Subcutaneous abdominal adipose tissue (tissue), 5 donors: ENCODE results near the gene UGT1A10.
A peak's percentile ranks its signal among the peaks of the same experiment; 100 is the strongest.

Source experiments
- H3K27ac ChIP-seq: one replicate; pipeline ENCODE4 v1.7.0; 2013; ENCODE audit warnings: low read depth, mild to moderate bottlenecking, inconsistent platforms, low read length, moderate library complexity
- H3K27me3 ChIP-seq, 5 donors: one replicate each; pipeline ENCODE4 v1.7.0; 2013; ENCODE audit warnings: low read length in 5 of 5, inconsistent platforms in 1 of 5; ENCODE audit not compliant: control insufficient read depth in 5 of 5, insufficient read depth in 4 of 5
- H3K36me3 ChIP-seq, 5 donors: one replicate each; pipeline ENCODE4 v1.7.0; 2013; ENCODE audit warnings: low read length in 5 of 5; ENCODE audit not compliant: control insufficient read depth in 5 of 5, insufficient read depth in 5 of 5
- H3K4me1 ChIP-seq, 5 donors: one replicate each; pipeline ENCODE4 v1.7.0; 2013; ENCODE audit warnings: low read length in 5 of 5, mild to moderate bottlenecking in 3 of 5, moderate library complexity in 1 of 5; ENCODE audit not compliant: control insufficient read depth in 5 of 5, insufficient read depth in 5 of 5
- H3K4me3 ChIP-seq, 5 donors: one replicate each; pipeline ENCODE4 v1.7.0; 2013; ENCODE audit warnings: low read length in 5 of 5, low read depth in 1 of 5
- H3K9ac ChIP-seq, 5 donors: one replicate each; pipeline ENCODE4 v1.7.0; 2013; ENCODE audit warnings: low read length in 5 of 5, mild to moderate bottlenecking in 4 of 5, moderate library complexity in 3 of 5
- H3K9me3 ChIP-seq, 5 donors: one replicate each; pipeline ENCODE4 v1.7.0; 2013; ENCODE audit warnings: low read length in 5 of 5; ENCODE audit not compliant: control insufficient read depth in 5 of 5
- donor health status: healthy.
- donor health status: healthy.
- donor health status: healthy.
- donor health status: healthy.
- donor health status: healthy.

Gene UGT1A10

DNA sequence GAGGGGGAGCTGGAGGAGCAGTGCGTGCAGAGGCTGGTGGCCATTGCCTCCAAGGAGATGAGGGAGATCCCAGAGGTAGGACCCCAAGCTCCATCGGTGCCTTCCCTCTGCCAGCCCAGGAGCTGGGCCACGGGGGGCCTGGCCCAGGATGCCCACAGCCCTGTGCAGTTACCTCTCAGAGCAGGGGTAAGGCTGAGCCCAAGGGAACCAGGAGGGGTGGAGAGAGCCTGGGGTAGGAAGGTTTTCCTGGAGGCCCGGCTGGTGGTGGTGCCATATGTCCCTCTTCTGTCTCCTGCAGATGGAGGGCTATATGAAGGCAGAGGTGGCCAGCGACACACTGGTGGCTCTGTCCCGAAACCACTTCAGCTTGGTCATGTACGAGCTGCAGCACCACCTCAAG lies 153.3 kb downstream of the UGT1A10 start:
- no peaks in the 10 kb centered on the region for H3K4me1 ChIP-seq
- peak overlapping the region in 1 of 5 donors; percentile 26 for H3K4me3 ChIP-seq
- H3K36me3 ChIP-seq, result no peaks in the 10 kb centered on the region
- no peak overlapping the region for H3K27ac ChIP-seq
- H3K27me3 ChIP-seq, result peaks cover 0 to 3% (median 0%) of the 10 kb centered on the region in 5 donors
- no peaks in the 10 kb centered on the region for H3K9me3 ChIP-seq
- no peak overlapping the region for H3K9ac ChIP-seq

DNA sequence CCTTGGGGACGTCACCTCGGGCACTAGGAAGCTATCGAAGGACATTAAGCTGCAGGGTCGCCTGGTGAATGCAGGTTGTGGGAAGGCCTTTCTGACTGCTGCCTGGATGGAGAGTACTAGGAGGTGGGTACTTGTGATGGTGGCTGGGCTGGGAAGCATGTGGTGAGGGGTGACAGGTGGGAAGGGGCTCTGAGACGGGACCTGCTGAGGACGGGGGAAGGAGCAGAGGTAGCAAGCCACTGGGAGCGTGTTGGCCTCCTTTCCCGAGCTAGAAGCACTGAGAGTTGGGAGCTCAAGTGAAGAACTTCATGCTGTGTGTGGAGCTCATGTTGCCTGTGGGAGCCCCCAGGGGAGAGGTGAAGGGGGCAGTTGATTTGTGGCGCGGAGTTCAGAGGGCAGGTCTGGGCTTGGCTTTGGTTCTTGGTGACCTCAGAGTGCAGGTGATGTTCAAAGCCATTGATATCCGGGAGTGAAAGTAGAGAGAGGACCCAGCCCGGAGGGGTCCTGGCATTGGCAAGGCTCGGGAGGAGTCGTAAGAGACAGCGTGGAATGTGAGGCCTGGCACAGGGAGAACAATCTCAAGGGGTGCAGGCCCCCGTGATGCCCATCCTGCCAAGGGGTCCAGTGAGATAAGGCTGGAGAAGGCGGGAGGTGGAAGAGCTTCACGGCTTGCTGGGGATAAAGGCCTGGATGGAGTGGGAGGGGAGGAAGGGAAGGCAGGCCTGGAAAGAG lies 155.1 kb downstream of the UGT1A10 start:
- Histone ChIP-seq H3K9ac (no peak overlapping the region), H3K4me3 (no peak overlapping the region), H3K27me3 (peaks cover 0 to 3% (median 0%) of the 10 kb centered on the region in 5 donors), H3K4me1 (no peaks in the 10 kb centered on the region), H3K9me3 (no peaks in the 10 kb centered on the region), H3K27ac (no peak overlapping the region), H3K36me3 (no peaks in the 10 kb centered on the region)

GRCh38 chr2:233791883-233792329 lies 155.7 kb downstream of the UGT1A10 start:
- Histone ChIP-seq H3K27me3 (peaks cover 0 to 3% (median 0%) of the 10 kb centered on the region in 5 donors), H3K9ac (no peak overlapping the region), H3K4me3 (no peak overlapping the region), H3K9me3 (no peaks in the 10 kb centered on the region), H3K27ac (no peak overlapping the region), H3K4me1 (no peaks in the 10 kb centered on the region), H3K36me3 (no peaks in the 10 kb centered on the region)

- H3K36me3 ChIP-seq, result no peaks in the 10 kb centered on the region
- no peaks in the 10 kb centered on the region for H3K9me3 ChIP-seq
- no peak overlapping the region for H3K27ac ChIP-seq
- no peak overlapping the region for H3K9ac ChIP-seq
- peaks cover 0 to 3% (median 0%) of the 10 kb centered on the region in 5 donors for H3K27me3 ChIP-seq
- H3K4me3 ChIP-seq, result no peak overlapping the region
- no peaks in the 10 kb centered on the region for H3K4me1 ChIP-seq
Observed at GRCh38 chr2:233792720-233793119, 156.5 kb downstream of the UGT1A10 start.

GRCh38 chr2:233793465-233794127 lies 157.3 kb downstream of the UGT1A10 start:
- Histone ChIP-seq H3K9ac (no peak overlapping the region), H3K27me3 (peaks cover 0 to 3% (median 0%) of the 10 kb centered on the region in 5 donors), H3K4me3 (no peak overlapping the region), H3K36me3 (no peaks in the 10 kb centered on the region), H3K9me3 (no peaks in the 10 kb centered on the region), H3K27ac (no peak overlapping the region), H3K4me1 (no peaks in the 10 kb centered on the region)

DNA sequence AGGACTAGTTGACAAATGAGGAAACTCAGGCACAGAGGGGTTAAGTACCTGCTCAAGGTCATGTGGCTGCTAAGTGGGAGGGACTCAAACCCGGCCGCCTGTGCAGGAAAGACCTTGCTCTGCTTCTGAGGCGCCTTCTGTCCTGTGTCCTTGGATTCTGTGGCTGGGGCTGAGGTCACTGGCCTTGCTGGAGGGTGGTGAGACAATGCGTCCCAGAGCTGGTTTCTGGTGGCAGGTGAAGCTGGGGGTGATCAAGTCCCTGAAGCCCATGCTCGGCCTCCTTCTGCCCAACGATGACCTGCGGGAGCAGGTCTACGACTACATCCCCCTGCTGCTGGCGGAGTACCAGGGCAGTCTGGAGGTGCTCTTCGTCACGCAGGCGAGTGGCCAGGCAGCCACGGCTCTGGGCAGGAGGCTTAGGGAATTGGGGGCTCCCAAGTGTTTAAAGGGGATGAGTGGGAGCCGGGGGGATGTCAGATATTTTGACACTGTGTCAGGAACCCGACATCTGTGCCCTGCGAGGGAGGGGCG lies 157.9 kb downstream of the UGT1A10 start:
- no peak overlapping the region for H3K9ac ChIP-seq
- no peaks in the 10 kb centered on the region for H3K4me1 ChIP-seq
- peaks cover 0 to 3% (median 0%) of the 10 kb centered on the region in 5 donors for H3K27me3 ChIP-seq
- no peaks in the 10 kb centered on the region for H3K9me3 ChIP-seq
- no peak overlapping the region for H3K27ac ChIP-seq
- H3K36me3 ChIP-seq, result no peaks in the 10 kb centered on the region
- H3K4me3 ChIP-seq, result no peak overlapping the region

GRCh38 chr2:233795735-233796171 lies 159.5 kb downstream of the UGT1A10 start:
- no peak overlapping the region for H3K27ac ChIP-seq
- H3K4me3 ChIP-seq, result no peak overlapping the region
- H3K9me3 ChIP-seq, result no peaks in the 10 kb centered on the region
- peaks cover 0 to 3% (median 3%) of the 10 kb centered on the region in 5 donors for H3K27me3 ChIP-seq
- no peaks in the 10 kb centered on the region for H3K4me1 ChIP-seq
- no peaks in the 10 kb centered on the region for H3K36me3 ChIP-seq
- no peak overlapping the region for H3K9ac ChIP-seq

- Histone ChIP-seq H3K4me3 (no peak overlapping the region), H3K9ac (no peak overlapping the region), H3K36me3 (no peaks in the 10 kb centered on the region), H3K27me3 (peaks cover 0 to 3% (median 3%) of the 10 kb centered on the region in 5 donors), H3K27ac (no peak overlapping the region), H3K9me3 (no peaks in the 10 kb centered on the region), H3K4me1 (no peaks in the 10 kb centered on the region)
Observed at GRCh38 chr2:233796254-233796653, 160.0 kb downstream of the UGT1A10 start.

- Histone ChIP-seq H3K36me3 (no peaks in the 10 kb centered on the region), H3K4me1 (no peaks in the 10 kb centered on the region), H3K9ac (no peak overlapping the region), H3K27me3 (peaks cover 0 to 3% (median 3%) of the 10 kb centered on the region in 5 donors), H3K9me3 (no peaks in the 10 kb centered on the region), H3K27ac (no peak overlapping the region), H3K4me3 (no peak overlapping the region)
Observed at GRCh38 chr2:233798335-233799086, 162.3 kb downstream of the UGT1A10 start.
